T-helper 2 cell (primary cell): ENCODE measurements around the gene BTBD16.

Experiments
- DNase-seq, 5 experiments: peaks; one replicate each; pipeline versions ENCODE4 v3.0.0 to v3.0.0-alpha.2; 2012 to 2022
- total RNA-seq, 2 donors: gene quantifications; one replicate each; lab custom pipeline; 2026; lab: John Stamatoyannopoulos, UW

BTBD16 gene
- 0 to 0.07 reads per million in 2 donors for total RNA-seq

DNA sequence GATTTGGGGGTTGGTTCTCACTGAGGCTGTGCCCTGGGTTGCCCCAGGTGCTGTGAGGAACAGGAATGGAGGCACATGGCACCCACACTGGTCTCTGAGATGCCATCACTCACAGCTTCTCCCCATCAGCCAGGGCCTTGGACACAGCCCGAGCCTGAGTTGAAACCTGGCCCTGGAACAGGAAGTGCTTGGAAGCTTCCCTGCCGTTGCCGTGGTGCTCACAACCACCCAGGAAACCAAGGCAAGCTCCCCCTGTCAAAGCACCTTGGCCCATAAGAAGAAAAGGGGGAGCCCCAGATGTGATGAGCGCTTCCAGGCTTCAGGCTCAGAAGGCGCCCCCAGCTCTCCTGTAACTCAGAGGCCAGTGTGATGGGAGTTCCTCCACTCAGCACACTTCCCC, at the start of gene BTBD16:
BTBD16 (plus strand) TSS at position 221 of the 400 bp plus-strand sequence. CDS start 3,786 bp downstream, outside the sequence.
- no peak for DNase-seq

DNA sequence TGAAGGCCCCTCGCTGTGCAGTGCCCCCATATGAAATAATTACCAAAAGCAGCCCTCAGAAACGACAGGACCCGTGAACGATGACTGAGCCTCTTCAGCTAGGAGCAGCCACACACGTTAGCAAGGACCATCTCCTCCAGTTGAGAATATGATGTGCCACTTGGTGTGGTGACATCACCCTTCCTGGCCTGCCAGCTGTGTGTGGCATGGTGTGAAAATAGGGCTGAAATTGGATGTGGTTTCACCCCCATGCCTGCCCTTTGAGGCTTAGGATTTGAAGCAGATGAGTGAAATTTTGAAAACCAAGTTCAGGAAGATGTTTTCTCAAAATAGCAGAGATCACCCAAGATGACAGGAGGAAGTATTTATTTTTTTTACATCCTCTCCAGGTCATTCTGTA, 49.1 kb upstream of the BTBD16 start:
- no peak for DNase-seq

DNA sequence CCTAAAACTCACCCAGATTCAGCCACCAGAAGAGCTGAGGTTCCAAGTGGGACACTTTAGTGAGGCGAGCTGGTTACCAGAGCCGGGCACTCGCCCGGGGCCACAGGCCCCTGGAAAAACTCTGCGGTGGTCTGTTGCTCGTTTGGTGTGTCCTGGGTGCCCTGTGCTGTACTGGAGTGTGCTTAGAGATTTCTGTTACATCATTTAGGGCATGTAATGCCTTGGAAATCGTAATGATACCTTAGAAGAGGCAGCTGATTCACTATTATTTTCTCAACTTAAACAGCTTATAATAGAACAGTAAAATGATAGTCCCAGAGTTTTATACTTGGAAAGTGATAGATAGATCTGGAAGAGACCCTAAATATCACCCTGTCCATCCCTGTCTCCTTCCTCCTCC, 48.5 kb upstream of the BTBD16 start:
- no peak for DNase-seq

DNA sequence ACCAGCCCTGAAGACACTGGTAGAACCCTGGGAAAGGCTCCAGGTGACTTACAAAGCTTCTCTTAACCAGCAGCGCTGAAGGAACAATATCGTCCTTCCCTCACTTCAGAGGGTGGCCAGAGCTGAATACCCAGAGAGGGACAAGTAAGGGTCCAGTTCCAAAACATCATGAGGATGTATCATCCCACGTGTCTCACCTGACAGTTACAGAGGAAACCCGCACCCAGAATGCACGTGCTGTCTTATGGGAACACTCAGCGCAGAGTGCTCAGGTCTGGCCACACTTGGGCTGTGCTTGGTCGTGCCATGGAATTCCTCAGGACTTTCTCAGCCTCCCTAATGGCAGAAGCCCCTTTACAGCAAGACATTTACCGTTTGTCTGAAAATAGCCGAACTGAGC, 46.9 kb upstream of the BTBD16 start:
- no peak for DNase-seq

DNA sequence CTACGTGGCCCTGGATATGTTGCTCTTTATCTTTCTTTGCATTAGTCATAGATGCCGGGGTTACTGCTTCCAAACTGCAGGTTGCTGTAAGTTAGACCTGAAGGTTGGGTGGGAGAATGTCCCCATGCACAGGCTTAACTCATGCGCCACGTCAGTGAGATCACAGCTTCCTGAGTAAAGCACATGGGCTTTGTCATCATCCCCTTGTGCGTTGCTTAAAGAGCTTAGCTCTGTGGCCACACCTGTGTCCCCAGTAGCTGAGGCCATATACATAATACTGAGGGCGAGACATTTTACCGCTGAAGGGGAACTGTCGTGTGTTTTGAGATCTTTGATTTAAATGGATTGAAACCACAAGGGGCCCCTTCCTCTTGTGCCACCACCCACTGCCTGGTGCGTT, 45.8 kb upstream of the BTBD16 start:
- DNase-seq: no peak

DNA sequence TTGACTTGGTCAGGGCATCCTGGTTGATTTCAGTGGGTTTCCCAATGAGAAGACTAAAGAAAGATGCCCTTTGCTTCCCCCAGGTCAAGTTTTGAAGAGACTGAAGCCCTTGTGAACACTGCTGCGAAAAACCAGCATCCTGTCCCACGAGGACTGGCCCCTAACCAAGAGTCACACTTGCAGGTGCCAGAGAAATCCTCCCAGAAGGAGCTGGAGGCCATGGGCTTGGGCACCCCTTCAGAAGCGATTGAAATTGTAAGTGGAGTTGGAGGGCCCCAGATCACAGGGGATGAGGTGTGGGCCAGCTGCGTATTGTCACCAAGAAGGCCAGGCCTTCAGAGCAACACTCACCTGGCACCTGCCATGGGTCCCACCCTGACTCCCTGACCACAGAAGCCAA, 43.3 kb upstream of the BTBD16 start:
- DNase-seq: no peak

DNA sequence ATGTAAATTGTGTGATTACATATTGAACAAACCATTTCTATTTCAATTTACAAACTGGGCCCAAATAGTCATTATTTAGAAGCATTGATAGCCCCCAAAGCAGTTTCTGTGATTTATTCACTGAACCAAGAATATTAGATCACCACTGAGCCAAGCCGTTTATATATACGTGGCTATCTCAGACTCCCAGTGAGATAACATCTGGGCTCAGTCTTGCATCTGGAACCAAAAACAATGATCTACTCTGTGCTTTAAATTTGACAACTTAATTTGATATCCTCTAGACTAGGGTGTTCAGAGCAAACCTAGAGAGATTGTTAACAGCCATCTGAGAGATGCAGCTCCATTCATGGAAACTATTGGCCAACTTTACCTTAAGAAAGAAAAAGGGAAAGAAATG, 41.4 kb upstream of the BTBD16 start:
- no peak for DNase-seq

DNA sequence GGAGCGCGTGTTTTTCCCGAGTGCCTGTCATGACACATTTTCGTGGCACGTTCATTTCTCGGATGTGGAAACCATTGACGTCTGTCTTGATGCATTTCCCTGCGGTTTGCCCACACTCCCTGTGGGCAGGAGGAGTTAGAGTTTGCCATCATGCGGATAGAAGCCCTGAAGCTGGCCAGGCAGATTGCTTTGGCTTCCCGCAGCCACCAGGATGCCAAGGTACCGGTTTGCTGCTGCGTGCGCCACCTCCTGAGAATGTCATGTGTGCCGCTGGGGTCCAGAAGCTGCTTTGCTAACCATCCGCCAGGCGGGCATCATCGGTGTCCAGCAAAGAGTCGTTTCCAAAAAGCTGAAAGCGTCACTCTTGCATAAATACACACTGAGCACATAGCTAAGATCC, 40.9 kb upstream of the BTBD16 start:
- no peak for DNase-seq

DNA sequence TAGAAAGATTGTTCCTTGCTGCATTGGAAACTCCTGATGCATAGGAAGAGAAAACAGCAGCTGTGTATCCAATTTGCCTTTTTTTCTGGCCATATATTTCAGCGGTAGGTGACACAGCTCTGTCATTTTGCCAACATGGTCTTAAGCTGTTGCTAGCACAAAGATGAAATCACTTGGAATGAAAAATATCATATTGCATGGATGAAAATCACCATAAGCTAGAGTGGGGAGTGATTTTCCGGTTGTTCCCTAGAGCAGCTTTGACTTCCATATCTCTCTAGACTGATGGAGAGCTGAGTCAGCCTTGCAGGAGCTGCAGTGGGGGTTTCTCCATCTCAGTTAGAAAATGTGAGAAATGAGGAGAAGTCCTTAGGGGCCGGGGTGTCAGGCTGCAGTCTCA, 38.3 kb upstream of the BTBD16 start:
- no peak for DNase-seq

DNA sequence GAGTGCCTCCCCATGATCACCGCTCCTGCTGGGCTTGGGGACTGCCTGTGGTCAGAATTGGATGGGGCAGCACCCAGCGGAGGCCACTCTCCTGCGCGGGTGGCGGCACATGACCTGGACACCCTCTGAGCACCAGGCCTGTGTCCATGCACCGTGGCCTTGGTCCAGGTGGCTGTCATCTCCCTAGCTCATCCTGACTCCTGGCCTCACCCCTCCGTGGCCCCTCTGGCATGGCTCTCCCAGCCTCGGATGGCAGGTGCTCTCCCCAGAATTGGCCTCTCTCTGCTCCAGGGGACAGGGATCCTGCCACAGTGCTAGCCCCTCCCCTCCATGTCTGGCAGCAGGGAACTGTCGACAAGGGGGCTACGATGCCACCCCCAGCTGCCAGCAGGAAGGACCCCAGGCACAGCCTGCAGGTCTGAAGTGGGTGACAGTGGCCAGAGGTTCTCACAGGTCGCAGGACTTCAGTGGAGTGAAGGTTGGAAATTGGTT, 37.2 kb upstream of the BTBD16 start:
- DNase-seq: no peak

DNA sequence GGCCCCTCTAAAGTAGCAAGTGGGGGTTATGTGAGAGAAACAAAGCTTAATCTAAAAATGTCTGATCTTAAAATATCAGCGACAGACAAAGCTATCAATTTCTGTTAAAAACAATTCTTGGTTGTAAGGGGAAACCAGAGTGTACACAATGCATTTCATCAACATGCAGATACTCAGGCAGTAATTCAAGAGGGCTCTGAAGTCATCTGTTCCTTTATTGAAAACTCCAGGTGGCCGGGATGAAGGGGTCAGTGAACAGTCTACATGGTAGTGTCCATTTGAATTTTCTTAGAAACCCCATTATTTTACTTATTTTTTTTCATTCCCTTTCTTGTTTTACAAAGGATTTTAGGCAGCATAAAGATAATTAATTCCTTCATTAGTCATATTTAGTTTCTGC, 36.7 kb upstream of the BTBD16 start:
- no peak for DNase-seq

DNA sequence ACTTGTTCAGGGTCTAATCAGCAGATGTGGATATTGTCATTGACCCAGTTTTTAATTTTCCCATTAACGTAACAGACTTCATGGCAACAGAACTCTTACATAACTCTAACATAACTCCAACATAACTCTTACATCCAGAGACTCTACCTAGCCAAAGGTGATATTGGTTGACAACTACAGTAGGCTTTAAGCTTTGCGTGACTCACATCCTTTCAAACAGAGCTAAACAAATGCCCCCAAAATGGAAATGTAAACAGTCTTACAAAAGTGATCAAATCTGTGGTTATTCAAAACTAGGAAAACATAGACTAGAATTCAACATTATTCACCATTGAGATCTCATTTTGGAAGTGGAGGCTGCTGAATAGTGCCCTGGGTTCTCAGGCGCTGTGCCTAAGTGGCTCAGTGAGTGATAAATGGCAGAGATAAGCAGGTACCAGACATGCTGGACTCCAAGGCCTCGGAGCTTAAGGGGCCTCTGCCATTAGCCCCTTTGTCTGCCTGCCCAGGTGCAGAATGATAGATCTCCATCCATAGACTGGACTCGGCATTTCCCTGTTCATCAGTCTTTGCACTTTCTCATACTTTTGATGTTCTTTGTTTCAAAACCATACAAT, 34.3 kb upstream of the BTBD16 start:
- DNase-seq: no peak

DNA sequence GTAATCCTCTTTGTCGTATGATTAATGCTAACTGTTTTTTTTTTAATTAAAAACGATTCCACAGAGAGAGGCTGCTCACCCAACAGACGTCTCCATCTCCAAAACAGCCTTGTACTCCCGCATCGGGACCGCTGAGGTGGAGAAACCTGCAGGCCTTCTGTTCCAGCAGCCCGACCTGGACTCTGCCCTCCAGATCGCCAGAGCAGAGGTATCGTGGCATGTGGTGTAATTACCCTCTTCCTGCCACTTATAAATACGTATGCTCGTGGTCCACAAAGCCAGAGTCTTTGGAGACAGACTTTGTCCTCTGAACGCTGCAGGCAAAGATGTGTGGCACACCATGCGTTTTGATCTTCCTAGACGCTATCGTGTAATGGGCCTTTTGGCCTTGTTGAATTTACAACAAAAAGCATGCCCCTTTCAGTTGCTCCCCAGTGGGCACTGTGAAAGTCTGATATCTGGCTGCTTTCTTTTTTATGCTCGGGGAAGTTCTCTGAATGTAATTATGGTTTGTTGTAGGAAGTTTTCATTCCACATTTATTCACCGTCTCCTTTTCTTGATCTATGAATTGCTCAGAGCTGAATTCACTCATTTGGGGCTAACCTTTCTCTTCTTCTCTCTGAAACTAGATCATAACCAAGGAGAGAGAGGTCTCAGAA, 33.6 kb upstream of the BTBD16 start:
- DNase-seq: no peak

DNA sequence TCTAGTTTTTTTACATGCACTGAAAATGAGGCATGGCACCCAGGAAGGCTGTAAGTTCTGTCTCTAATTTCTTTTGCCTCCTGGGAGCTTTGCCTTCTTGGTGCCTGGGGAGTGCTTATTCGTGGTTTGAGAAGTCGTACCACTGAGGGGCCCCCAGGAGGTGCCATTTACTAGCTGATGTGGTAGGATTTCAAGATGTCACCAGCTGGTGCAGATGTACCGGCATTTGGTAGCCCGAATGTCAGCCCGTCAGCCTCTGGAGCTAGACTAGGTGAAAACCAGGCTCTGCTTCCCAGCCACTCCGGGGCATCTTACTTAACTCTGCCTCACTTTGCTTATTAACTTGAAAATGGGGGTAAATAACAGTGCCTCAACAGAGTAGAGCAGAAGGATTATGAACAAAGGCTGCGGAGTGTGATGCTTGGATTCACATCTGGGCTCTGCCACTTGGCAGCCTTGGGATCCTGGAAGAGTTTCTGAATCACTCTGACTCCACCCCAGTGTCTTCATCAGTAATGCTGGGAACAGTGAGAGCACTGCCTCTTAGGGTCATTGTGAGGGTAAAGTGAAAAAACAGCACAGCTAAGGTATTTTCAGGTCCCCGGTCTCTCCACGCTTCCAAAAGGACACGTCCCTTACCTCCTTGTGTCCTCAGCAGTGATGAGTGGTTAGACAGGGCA, 31.4 kb upstream of the BTBD16 start:
- DNase-seq: no peak

DNA sequence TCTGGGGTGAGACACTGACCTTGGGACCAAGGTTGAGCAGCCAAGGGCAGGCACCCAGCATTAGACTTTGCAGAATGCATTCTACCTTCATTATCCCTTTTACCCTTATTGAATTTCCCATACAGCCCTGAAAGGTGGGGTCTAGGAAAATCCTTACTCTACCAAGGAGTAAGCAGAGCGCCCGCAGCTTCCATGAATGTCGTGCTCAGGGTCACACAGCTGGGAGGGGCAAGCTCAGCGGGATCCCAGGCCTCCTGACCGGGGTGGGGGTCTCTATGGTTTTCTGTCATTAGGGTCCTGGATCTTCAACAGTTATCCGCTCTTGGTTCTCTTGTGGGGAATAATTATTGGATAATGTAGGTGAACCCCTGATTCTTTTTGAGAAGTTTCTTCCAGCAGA, 30.7 kb upstream of the BTBD16 start:
- no peak for DNase-seq

DNA sequence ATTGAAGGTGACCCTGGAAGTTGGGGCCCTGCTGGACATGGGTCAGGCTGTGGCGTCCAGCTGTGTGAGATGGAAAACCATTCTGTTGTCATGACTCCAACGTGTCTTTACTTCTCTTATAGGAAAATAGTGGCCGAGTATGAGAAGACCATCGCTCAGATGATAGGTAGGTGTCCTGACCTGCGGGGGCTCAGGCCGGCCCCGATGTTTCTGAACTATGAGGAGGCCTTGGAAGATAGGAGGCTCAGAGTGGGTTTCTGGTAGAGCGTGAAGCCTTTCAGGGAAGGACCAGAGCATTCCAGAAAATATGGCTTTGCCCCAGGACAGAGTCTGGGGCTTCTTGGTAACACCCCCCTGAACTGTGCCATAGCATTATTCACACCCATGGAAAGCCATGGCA, 29.3 kb upstream of the BTBD16 start:
- no peak for DNase-seq

DNA sequence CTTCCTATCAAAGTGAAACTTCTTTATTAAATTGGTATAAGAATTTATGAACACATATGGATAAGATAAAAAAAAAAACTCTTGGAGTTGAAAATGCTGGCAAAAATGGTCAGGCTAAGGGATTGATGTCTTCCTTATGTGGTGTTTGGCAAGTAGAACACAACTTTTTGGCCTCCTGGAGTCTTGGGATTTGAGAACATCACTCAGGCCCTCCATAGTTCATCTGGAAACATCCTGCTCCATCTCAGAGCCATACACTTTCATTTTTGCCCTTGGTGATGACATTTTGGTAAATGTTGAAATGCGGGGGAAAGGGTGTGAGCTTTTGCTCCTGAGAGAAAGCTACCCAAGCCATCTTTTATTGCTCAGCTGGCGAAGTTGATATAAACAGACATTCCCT, 27.5 kb upstream of the BTBD16 start:
- DNase-seq: no peak

DNA sequence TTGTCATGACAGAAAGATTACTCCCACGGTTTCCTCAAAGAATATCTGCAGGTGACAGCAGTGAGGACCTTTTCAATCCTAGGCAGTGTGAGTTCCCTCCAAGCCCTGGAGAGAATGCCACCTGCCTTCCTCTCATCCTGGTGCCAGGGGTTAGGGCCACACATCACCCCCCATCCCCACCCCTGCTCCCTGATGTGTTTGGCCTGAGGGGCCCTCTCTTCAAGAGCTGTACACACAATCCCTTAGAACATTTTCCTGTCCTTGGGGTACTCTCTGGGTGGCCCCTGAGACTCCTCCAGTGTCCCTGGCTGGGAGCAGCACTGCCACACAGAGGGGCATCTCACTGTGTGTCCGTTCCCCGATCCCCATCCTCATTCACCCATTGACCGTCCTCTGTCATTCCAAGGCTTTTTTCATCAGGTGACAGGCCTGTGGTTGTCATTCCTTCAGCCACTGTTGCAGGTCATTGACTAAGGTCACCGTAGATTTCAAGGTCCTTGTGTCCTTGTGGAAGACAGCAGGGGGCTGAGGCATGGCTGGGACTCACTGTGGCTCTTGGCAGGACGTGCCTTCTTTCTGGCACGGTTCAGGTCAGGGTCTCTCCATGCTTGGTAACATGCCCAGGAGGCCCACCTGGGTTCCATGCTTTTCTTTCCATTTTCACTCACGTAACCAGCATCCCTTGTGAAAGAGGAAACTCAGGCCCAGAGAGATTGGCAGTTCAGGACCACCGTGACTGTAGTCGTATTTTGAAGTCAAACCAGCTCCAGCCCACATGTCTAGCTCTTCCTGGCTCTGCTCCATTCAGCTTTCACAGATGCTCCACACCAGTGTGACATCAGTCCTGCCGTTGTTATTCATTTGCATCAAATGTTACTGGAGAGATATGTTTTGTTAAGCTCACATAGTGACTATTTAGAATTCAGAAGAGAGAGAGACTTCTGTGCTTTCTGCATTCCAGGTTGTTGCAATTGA, 26.8 kb upstream of the BTBD16 start:
- DNase-seq: no peak

DNA sequence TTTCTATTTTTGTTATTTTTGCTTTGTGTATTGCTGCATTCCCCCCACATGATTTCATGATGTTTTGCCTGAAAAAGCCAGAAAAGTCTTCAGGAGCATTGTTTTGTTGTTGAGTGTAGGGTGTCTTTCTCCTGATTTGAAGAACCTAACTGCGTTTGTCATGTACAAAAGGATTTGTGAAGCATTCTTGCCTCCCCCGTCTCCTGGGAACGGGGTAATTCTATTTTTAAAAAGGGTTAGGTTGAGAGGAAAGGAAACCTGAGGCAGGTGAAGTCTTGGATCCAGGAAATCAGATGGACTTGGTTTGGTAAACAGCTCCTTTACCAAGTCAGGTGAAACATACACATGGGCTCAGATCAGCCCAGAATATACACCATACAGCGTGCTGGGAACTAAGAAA, 26.0 kb upstream of the BTBD16 start:
- DNase-seq: no peak

DNA sequence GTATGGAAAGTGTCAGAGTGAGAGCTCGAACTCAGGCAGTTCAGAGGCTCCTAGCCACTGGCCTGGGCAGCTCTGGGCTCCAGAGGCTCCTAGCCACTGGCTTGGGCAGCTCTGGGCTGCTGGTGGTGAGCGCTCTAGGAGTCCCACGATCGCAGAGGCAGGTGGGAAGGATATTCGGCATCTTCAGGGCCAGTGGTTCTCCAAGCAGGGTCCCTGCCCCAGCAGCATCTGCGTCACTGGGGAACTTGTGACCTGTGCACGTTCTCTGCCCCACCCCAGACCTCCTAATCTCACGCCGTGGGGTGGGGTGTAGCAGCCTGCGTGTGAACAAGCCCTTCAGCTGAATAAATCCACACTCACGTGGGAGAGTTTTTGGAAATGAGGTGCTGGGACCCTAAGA, 25.2 kb upstream of the BTBD16 start:
- DNase-seq: no peak

DNA sequence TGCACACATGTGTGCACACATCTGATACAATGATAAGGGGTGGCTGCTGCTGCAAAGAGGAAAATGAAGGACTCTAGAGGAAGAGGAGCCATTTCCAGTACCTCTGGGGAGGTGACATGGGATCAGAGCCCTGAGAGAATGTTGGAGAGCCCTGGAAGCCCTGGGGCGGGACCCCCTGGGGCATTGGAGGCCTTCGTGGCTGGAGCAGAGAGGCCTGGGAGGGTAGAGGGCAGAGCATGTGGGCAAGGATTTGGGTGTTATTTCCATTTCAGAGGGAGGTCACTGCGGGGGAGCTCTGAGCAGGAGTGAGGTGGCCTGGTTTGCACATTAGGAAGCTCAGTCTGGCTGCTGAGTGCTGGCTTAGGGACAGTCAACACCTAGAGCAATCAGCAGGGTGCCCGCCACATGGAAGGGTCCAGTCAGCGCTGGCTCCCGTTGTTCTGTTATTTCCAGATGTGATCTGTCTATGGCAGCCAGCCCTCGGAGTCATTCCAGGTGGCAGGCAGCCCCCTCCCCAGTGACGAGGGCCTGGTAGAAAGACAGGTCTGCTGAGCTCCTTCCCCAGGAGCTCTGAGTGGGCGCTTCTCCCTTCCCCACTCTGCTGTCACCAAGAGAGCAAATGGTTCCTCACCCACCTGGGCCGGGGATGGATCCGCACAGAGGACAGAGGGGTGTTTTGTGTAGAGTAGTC, 24.1 kb upstream of the BTBD16 start:
- DNase-seq: no peak
